ENCODE measurements around the gene CFAP221.
A peak's percentile ranks its signal among the peaks of the same experiment; 100 is the strongest.

Gene CFAP221

GRCh38 chr2:119647440-119648169 is 103.4 kb downstream of the CFAP221 start:
- DNase-seq: no peak

- DNase-seq: no peak
Measured at GRCh38 chr2:119649364-119649917, 105.2 kb downstream of the CFAP221 start.

GRCh38 chr2:119650206-119650605 is 106.0 kb downstream of the CFAP221 start:
- DNase-seq: no peak

GRCh38 chr2:119650846-119651370 is 106.7 kb downstream of the CFAP221 start:
- DNase-seq: no peak

- DNase-seq: no peak
Measured at GRCh38 chr2:119657466-119658145, 113.4 kb downstream of the CFAP221 start.

- DNase-seq: peak; percentile 12
Measured at GRCh38 chr2:119659601-119660342, 115.5 kb downstream of the CFAP221 start.

- DNase-seq: no peak
Measured at GRCh38 chr2:119660343-119660658, 116.1 kb downstream of the CFAP221 start.

GRCh38 chr2:119662297-119662696 is 118.0 kb downstream of the CFAP221 start:
- DNase-seq: no peak

GRCh38 chr2:119668546-119668945 is 124.3 kb downstream of the CFAP221 start:
- DNase-seq: no peak

GRCh38 chr2:119671016-119671415 is 126.8 kb downstream of the CFAP221 start:
- no peak for DNase-seq

- DNase-seq: no peak
Measured at GRCh38 chr2:119671752-119672151, 127.5 kb downstream of the CFAP221 start.

GRCh38 chr2:119672161-119672862 is 128.1 kb downstream of the CFAP221 start:
- DNase-seq: no peak

- no peak for DNase-seq
Measured at GRCh38 chr2:119673796-119674195, 129.5 kb downstream of the CFAP221 start.

- no peak for DNase-seq
Measured at GRCh38 chr2:119674711-119675500, 130.7 kb downstream of the CFAP221 start.

GRCh38 chr2:119678021-119678656 is 133.9 kb downstream of the CFAP221 start:
- DNase-seq: peak; percentile 51

GRCh38 chr2:119679526-119679837 is 135.2 kb downstream of the CFAP221 start:
- no peak for DNase-seq

- DNase-seq: no peak
Measured at GRCh38 chr2:119679846-119680245, 135.6 kb downstream of the CFAP221 start.

GRCh38 chr2:119680457-119681202 is 136.4 kb downstream of the CFAP221 start:
- no peak for DNase-seq

GRCh38 chr2:119681203-119681867 is 137.1 kb downstream of the CFAP221 start:
- DNase-seq: no peak

GRCh38 chr2:119681868-119682220 is 137.6 kb downstream of the CFAP221 start:
- DNase-seq: no peak

Measured in central memory CD4-positive, alpha-beta T cell (primary cell).